NCI-H460 (cell line): ENCODE measurements around the gene RER1. TPM values are rescaled to one million over a fixed set of nuclear protein-coding genes. Genes with fewer than 3 reads are reported as not detected.

ENCODE experiments used
- total RNA-seq: library from RNA; depleted of rRNA; stranded (reverse); fragments of >200 nt; shearing (Covaris generic); gene quantifications from 2 replicates; pipeline ENCODE4 v1.2.3, GENCODE V29; 2014; rRNA removed

The RER1 gene
- total RNA-seq, 1 experiment from 2014 or later = 80.9 TPM

Other genes with a start within 250 kb of the RER1 start
- 29.1 and 39.3 TPM in 2 replicates for gene FAAP20, start 197.1 kb upstream of the RER1 start, total RNA-seq
- gene SKI, start 163.5 kb upstream of the RER1 start, total RNA-seq = 5.6 and 9.1 TPM in 2 replicates
- gene MORN1, start 287 bp upstream of the RER1 start, total RNA-seq = 8.9 and 12.2 TPM in 2 replicates
- gene PEX10, start 20.7 kb downstream of the RER1 start, total RNA-seq = 19.7 and 20.3 TPM in 2 replicates
- gene PLCH2, start 84.4 kb downstream of the RER1 start, total RNA-seq = not detected in 2 replicates
- 9.5 and 12.5 TPM in 2 replicates for gene PANK4, start 134.8 kb downstream of the RER1 start, total RNA-seq
- gene HES5, start 138.4 kb downstream of the RER1 start, total RNA-seq = not detected in 2 replicates
- 1.5 and 2.5 TPM in 2 replicates for gene TNFRSF14, start 164.5 kb downstream of the RER1 start, total RNA-seq
- 4.7 and 7.2 TPM in 2 replicates for gene PRXL2B, start 194.9 kb downstream of the RER1 start, total RNA-seq
- 0.25 TPM in 1 of 2 replicates, not detected in the other for gene MMEL1, start 241.2 kb downstream of the RER1 start, total RNA-seq